Measurements from ENCODE around the gene ERBB2. TPM values are rescaled to one million over a fixed set of nuclear protein-coding genes. Genes with fewer than 3 reads are reported as not detected.
A peak's percentile ranks its signal among the peaks of the same experiment; 100 is the strongest.

Gene ERBB2
- total and polyA plus RNA-seq, 2 of the 8 experiments (the other 6 are each of a cell fraction or from before 2014, with no cell fraction given), result 183 to 394 TPM

DNA sequence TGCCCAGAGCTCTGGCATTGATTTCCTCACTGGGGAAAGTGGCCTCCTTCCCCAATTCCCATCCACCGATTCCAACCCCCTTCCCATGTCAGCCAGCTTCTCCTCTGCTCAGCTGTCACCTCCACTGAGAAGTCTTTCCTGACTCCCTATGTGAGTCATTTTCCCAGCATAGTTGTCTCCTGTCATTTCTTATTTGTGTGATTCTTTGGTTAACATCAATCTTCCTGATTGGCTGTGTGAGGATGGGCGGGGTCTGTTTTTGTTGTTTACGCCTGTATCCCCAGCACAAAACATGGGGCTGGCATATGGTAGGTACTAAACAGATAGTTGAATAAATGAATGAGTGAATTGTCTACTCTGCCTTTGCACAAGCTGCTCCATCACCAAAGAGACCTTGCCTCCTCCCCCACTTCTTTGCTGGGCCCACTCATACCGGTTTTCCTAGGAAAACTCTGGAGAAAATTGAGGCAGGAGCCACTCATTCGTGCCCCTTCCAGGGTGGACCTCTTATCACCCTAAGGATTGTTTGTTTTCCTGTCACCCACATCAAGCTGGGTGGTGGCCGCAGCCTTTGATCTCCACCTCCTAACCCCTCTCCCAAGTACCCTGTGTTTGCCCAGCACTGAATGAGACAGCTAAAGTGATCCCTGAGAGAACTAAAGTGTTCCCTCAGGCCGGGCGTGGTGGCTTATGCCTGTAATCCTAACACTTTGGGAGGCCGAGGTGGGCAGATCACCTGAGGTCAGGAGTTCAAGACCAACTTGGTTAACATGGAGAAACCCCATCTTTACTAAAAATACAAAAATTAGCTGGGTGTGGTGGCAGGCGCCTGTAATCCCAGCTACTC is 36.7 kb downstream of the ERBB2 start:
- Histone ChIP-seq H3K79me1 (ENCODE audit: low read depth, low read length) (0 out of 2 replicates have a peak, but pooled peaks cover 5% of the 10 kb centered on the region), H3K18ac (ENCODE audit: extremely low read depth, low read length) (no peak overlapping the region), H3K36me3 (ENCODE audit: control insufficient read depth in 2 of 4, insufficient read depth in 4 of 4, low read length in 3 of 4) (no peaks in the 10 kb centered on the region), H2BK12ac (ENCODE audit: low read depth, low read length) (no peak overlapping the region), H2BK20ac (ENCODE audit: low read length) (no peak overlapping the region), H3K9me3 (ENCODE audit: insufficient read depth in 2 of 2, low read depth in 1 of 2, low read length in 1 of 2) (no peaks in the 10 kb centered on the region), H2AFZ (ENCODE audit: low read length) (no peak overlapping the region), H3K23me2 (ENCODE audit: low read depth, low read length) (peaks cover 23% of the 10 kb centered on the region), H3K23ac (ENCODE audit: insufficient read length) (no peak overlapping the region), H3K9ac (replicated peaks in 1 of 4; ENCODE audit: extremely low read depth in 1 of 4, low read depth in 3 of 4, low read length in 3 of 4) (no peak overlapping the region), H4K5ac (ENCODE audit: insufficient read length, low read depth, low read length) (no peak overlapping the region), H3K27me3 (replicated peaks in 1 of 4; ENCODE audit: control insufficient read depth in 3 of 4, extremely low read depth in 1 of 4, insufficient read depth in 3 of 4, low read length in 3 of 4) (no peaks in the 10 kb centered on the region), H3K79me2 (ENCODE audit: control insufficient read depth in 1 of 2, insufficient read depth in 2 of 2, low read length in 2 of 2) (peaks cover 0 to 9% of the 10 kb centered on the region in 2 experiments; a peak in 2 of 4 replicates), H3K4me1 (replicated peaks in 1 of 4; ENCODE audit: control insufficient read depth in 3 of 4, insufficient read depth in 4 of 4, low read length in 3 of 4) (peaks cover 5 to 31% (median 23%) of the 10 kb centered on the region in 4 experiments), H3K56ac (replicated peaks; ENCODE audit: insufficient read length, low read depth, low read length) (no peak overlapping the region), H4K91ac (replicated peaks; ENCODE audit: insufficient read length, low read length) (no peak overlapping the region), H2BK120ac (replicated peaks; ENCODE audit: low read depth, low read length) (no peak overlapping the region), H2BK5ac (ENCODE audit: low read depth, low read length) (no peak overlapping the region), H3K27ac (ENCODE audit: low read depth, low read length) (no peak overlapping the region; the same call in 1 of the 2 replicates), H3K4me2 (ENCODE audit: insufficient read depth in 1 of 2, low read depth in 2 of 2, low read length in 2 of 2) (peak overlapping the region in 1 of 2 experiments; percentile 96; a peak in 1 of 4 replicates), H2AK5ac (ENCODE audit: low read depth, low read length) (no peak overlapping the region; the same call in 1 of the 2 replicates), H2BK15ac (ENCODE audit: low read length) (no peak overlapping the region), H3K14ac (ENCODE audit: insufficient read length) (no peak overlapping the region), H4K8ac (ENCODE audit: extremely low read depth, insufficient read depth, low read length) (no peak overlapping the region), H3K4me3 (ENCODE audit: extremely low read depth in 1 of 4, insufficient read depth in 2 of 4, low read depth in 3 of 4, low read length in 4 of 4) (no peak overlapping the region), H4K20me1 (replicated peaks in 1 of 2; ENCODE audit: control insufficient read depth in 1 of 2, insufficient read depth in 2 of 2, low read length in 2 of 2) (no peaks in the 10 kb centered on the region), H3K4ac (replicated peaks; ENCODE audit: insufficient read length, low read depth, low read length) (no peak overlapping the region)
- ChIA-PET CTCF (ENCODE audit: partially characterized antibody) (interaction anchor here (0.6 to 1.4 kb wide), 5 partner anchors 14 to 116 kb away, joined by 3 read pairs; no protein-coding TSS in a partner anchor), POLR2A (ENCODE audit: partially characterized antibody) (interaction anchor here (1.0 to 1.3 kb wide), 3 partner anchors 13 to 41 kb away, joined by 4 read pairs; no protein-coding TSS in a partner anchor)
- 85% methylated on average over 10 of the region's 10 CpGs; no CpG with 5 or more reads in 1 of the 2 experiments for WGBS, 2 experiments (ENCODE audit: extremely low coverage in 1 of 2, insufficient coverage in 1 of 2, insufficient read length in 1 of 2, insufficient replicate concordance in 2 of 2, low coverage in 1 of 2, low lambda C conversion rate in 2 of 2, missing lambda C conversion rate in 1 of 2)
- DNase-seq (ENCODE audit: low read depth in 1 of 2, low spot score in 2 of 2), result no peak
- FAIRE-seq, result peak; percentile 66
- no peak for TF ChIP-seq RXRA (IDR thresholded peaks at IDR 0.05; ENCODE audit: insufficient read depth, low read depth, low read length)
